GM23248 (cell line): ENCODE measurements around the gene NCAM2.

Experiments
- EZH2 ChIP-seq: fragments of 200-600 bp; sonication (generic); IDR thresholded peaks from 2 replicates; pipeline ENCODE4 v1.6.1; 2018; ENCODE audit warnings: antibody characterized with exemption, mild to moderate bottlenecking; ENCODE audit not compliant: insufficient read depth, poor library complexity, severe bottlenecking
- EZH2phosphoT487 ChIP-seq: fragments of 200-600 bp; sonication (generic); IDR thresholded peaks from 2 replicates; pipeline ENCODE4 v1.6.1; 2018; ENCODE audit warnings: antibody characterized with exemption, moderate library complexity, mild to moderate bottlenecking, low read depth; ENCODE audit not compliant: insufficient read depth

- TF ChIP-seq EZH2 (no peak), EZH2phosphoT487 (no peak)
Measured at GRCh38 chr21:21297211-21297610, 299.0 kb downstream of the NCAM2 start.
